AML-193 (cell line): ENCODE measurements around the gene ACTR8.

Experiments used
- DNase-seq, 2 experiments: peaks; one replicate each; lab custom pipeline; 2025; lab: John Stamatoyannopoulos, UW

The ACTR8 gene

DNA sequence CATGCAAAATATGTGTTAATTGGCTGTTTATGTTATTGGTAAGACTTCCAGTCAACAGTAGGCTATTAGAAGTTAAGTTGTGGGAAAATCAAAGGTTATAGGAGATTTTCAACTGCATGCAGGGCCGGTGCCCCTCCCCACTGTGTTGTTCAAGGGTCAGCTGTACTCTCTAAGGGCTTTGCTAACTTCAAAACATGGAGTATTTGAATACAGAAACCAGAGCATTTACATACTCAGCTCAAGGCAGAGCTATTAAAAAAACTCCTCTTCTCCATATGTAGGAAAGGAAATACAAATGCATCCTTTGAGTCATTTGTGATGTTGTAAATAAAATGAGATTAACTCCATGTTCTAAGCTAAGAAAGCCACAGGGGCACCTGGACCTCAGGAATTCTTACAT, 18.8 kb downstream of the ACTR8 start:
- DNase-seq = no peak

DNA sequence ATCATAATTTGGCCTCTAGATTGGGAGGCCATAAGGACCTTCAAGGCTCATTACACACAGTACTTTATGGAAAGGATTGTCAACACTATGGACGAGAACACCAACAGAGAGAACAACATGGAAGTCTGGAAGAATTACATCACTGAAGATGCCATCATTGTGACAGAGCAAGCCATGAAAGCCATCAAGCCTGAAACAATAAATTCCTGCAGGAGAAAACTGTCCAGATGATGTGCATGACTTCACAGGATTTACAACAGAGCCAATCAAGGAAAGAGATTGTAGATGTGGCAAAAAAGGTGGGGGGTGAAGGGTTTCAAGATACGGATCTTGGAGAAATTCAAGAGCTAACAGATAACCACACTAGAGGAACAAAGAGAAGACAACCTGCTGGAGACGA, 19.7 kb downstream of the ACTR8 start:
- DNase-seq = no peak

DNA sequence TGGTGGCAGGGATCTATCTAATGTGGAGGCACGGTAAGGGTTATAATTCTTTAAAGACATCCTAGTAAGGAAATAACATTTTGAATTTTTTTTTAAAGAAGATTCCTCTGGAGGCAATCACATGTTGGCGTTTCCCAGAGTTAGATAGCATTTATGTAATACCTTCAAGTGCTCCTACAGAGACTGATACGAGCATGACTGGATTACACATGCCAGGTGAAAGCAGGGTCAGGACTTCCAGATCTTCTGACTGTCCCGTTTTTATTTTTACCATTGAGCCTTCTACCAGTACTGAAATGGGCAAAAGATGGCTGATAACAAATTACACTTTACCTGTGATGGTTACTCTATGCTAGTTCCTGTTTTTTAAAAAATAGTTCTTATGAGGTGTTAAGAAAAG, 21.8 kb downstream of the ACTR8 start:
- DNase-seq = no peak

DNA sequence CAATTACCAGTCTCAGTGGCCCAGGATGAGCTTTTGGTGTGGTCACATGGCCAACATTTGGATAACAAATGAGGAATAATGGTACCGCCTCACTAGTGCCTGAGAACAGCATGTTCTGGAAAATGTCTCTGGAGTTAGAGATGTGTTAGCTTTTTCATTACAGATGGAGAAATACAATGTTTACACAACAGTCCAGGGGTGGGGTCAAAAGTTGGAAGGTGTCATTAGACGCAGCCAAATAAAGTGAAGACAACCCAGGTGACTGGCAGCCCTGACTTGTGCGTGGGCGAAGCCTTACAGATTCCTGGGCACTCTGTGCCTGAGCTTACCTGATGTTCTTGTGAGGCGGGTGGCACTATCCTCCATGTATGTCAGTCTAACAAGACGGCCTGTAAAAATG, 22.8 kb downstream of the ACTR8 start:
- DNase-seq = no peak

DNA sequence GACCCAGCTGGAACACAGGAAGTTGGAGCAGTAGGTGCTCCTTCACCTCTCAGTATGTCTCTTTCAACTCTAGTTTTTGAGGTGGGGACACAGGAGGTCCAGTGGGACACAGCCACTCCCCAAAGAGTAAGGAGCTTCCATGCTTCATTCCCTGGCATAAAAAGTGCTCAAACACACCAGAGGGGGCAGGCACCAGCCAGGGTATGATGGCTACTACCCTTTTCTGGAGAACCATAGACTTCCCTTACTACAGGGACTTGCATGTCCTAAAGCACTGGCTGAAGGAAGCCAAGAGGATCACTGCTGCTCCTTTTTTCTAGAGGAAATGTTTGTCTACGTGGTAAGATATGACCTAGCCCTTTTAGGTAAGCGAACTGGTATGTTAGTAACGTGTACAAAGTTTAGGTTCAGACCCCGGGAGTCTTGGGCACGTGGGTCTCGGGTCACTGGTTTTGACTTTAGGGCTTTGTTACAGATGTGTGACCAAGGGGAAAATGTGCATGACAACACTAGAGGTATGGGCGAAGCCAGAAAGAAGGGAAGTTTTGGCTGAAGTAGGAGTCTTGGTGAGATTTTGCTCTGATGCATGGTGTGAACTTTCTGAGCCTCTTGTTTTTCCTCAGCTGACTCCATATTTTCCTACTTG, 23.7 kb downstream of the ACTR8 start:
- DNase-seq = no peak

DNA sequence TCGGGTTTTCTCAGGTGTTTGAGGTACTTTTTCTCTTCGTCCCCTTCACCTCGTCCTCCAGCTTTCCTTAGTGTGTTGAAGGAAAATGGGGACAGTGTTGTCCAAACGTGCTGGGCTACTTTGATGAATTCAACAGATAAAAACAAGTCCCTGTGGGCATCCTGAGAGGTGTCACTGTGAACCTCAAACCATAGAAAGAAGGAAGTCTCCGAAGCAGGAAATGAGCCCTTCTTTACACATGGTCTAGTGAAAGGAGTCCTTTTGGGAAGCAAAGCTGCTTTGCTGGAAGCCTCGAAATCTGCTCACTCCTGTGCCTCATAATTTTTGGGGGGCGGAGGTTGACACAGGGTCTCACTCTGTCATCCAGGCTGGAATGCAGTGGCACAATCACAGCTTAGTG, 25.0 kb downstream of the ACTR8 start:
- no peak for DNase-seq

DNA sequence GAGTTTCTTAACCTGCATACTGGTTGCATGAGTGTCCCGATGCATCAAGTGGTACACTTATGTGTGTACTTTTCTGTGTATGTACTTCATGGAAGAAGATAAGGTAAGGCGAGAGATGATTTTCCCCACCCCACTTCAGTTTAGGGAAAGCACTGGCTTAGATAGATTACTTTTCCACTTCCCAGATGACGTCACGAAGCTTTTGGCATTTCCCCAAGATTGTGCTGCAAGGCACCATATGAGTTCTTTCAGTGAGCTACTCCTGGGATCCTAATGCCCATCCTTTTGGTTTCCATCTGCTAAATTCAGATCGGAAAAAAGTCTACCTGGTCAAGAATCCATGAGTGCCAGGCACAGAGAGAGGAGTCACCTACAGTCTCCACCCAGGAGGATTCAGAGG, 31.1 kb downstream of the ACTR8 start:
- DNase-seq = no peak

DNA sequence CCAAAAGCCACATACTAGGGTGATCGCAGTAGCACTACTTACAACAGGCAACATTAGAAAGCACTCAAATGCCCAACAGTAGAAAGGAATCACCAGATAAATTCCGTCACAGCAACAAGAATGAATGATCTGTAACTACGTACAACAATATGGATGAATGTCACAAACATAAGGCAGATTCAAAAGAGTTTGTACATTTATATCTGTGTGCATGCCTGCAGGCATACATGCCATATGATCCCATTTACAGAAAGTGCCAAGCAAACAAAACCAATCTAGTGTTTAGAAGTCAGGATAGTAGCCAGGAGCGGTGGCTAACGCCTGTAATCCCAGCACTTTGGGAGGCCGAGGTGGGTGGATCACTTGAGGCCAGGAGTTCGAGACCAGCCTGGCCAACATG, 32.0 kb downstream of the ACTR8 start:
- no peak for DNase-seq

DNA sequence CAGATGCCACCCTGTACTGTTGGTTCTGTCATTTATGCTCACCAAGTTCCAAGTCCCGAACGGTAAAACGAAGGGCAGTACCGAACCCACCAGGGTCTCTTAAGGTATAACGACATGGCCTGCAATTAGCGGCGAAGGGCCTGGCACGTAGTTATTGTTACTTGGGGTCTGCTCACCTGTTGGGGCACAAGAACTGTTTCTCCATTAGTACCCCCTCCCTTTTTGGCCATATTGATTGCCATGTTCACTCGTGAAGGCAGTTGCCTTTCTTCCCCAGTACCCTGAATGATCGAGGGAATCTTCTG, 35.1 kb downstream of the ACTR8 start:
- DNase-seq = no peak

DNA sequence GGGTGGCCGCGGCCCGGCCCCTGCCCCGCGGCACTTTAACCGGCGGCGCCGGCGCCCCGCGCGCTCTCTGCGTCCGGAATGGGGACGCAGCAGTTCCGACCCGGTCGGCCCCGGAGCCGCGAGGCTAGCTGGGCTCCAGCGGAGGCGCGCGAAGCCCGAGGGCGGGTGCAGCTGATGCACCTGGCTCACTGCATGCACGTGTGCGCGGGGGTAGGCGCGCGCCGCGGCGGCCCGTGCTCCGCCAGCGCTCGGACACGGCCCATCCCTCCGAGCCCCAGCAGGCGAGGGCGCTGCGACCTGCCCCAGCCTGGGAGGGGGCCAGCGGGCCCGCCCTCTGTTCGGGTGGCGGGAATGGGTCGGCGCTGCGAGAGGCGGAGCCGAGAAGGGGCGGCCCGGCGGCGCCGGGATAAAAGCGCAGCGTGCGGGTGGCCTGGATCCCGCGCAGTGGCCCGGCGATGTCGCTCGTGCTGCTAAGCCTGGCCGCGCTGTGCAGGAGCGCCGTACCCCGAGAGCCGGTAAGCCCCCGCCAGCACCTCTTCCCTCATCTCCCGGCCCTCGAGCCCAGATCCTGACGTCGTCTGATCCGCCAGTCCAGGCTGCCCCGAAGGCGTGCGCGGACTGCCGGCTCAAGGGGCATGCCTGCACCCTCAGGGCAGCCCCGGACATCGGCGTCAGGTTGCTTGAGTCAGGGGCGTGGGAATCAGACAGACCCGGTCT, 35.7 kb downstream of the ACTR8 start, which contains the start of the genes CHDH and IL17RB:
TSS of gene CHDH (minus strand) at position 286 of the 717 bp plus-strand sequence. CDS start 22,411 bp downstream, outside the sequence.
TSS of gene IL17RB (plus strand) at position 435 of the 717 bp plus-strand sequence. CDS start at position 456, 21 bp downstream.
- DNase-seq = no peak

DNA sequence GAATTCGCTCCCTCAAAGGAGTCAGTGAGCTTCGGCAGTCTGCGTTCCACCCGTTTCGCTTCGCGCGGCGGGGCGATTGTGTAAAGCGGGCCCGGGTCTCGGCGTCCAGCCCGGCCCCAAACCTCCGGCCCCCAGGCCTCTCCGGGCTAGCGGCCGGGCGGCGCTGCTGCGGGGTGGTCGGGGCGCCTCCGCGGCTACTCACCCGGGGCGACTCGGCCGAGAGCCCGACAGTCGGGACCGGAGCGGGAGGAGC, 36.1 kb downstream of the ACTR8 start:
- no peak for DNase-seq

DNA sequence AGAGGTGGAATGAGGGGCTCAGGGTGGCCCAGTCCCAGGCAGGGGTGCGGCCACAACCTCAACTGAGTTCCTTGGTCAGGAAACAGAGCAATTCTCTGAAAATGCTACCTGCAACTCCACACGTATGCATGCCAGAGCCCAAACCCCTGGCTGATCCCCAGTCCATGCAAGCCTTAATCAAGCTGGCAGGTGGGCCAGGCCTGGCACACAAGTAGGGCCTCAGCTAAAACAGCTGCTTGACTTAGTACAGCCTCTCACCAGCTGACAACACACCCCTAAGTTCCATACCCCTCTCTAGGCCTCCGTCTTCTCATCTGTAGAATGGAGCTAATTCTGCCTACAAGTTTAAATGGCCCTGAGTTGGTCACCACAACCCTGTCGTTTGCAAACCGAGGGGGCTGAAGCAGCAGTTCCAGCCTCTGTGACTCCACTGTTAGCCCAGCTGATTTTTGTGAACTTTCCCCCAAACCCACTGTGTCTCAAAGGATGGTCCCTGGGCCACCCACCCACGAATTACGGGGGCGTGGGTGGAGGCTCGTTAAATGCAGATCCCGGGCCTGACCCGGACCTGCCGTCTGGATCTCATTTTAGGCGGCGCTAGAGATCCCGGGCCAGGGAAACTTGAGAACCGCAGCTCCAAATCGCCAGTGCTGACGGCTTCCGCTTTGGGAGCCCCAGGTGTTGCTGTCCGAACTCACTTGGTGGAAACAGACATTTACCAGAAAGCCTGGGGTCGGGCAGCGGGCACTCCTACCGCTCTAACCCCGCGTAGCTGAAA, 36.7 kb downstream of the ACTR8 start:
- DNase-seq = no peak

DNA sequence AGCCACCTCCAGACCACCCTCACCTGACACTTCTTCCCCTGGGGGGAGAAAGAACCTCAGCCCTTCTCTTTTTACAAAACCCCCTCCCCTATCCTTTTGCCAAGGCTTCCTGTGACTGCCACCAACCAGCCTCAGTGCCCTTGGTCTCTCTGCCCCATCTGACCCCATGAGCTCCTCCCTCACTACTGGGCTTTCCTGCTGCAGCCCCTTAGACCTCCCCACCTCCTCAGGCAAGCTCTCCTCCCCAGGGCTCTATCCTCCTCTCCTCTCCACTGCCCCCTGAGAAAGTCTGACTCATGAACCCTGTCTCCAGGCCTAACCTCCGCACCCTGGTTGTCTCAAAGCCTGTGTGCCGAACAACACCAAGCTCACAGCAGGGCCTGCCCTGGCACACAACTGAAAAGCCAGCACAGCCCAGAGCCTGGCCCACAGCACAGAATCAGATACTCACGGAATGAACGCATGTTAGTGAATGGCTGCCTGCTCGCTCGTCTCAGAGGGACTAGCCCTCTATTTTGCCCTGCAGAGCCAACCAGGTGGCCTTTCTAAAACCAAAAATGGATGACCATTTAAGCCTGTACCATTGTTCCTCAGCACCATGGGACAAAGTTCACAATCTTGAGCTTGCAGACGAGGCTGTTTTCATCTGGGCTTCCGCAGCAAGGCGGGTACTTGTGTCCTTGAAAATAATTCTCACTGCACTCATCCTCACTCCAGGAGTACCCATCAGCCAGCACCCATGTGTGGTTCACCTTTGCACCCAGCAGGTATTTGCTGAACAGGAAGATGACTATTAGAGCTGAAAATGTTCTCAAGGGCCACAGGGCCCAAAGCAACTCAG, 37.5 kb downstream of the ACTR8 start:
- DNase-seq = no peak

DNA sequence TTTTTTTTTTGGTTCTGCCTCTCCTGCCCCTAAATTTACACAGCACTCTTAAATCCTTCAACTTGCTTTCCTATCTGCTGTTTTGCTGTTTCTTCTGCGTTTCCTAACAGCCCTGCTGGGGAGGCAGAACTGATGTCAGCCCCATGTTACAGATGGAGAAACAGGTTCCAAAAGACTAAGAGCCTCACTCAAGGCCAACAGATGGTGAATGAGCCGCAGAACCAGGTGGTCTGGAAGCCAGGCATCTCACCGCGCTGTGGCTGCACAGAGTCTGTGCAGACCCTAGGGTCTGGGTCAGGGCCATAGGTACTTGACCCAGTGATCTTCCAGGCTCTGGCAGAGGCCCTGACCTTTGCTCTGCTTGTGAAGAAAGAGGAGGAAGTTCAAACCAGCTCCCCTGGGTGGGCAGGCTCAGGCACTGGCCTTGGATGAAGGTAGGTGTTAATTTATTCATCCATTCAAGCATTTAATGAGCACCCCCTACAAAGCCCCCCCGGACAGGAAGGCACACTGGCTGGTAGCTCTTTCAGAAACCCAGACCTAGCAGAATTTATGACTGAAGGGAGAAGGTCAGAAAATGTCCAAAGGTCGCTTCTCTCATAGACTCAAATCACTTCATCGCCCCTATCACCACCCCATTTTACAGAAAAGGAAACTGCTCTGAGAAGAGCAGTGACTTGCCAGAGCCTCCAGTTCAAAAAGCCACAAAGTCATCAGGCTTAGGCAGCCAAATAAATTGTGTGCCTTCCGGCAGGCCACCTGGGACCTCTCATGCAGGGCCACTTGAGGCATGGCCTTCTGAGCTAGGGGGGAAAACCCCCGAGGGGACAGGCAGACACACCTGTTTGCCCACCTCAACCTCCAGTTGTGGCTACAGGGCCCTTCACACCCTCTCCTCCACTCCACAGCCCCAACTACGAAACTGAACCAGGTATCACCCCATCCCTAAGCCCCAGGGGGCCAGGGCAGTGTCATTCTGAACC, 38.5 kb downstream of the ACTR8 start:
- DNase-seq = no peak

DNA sequence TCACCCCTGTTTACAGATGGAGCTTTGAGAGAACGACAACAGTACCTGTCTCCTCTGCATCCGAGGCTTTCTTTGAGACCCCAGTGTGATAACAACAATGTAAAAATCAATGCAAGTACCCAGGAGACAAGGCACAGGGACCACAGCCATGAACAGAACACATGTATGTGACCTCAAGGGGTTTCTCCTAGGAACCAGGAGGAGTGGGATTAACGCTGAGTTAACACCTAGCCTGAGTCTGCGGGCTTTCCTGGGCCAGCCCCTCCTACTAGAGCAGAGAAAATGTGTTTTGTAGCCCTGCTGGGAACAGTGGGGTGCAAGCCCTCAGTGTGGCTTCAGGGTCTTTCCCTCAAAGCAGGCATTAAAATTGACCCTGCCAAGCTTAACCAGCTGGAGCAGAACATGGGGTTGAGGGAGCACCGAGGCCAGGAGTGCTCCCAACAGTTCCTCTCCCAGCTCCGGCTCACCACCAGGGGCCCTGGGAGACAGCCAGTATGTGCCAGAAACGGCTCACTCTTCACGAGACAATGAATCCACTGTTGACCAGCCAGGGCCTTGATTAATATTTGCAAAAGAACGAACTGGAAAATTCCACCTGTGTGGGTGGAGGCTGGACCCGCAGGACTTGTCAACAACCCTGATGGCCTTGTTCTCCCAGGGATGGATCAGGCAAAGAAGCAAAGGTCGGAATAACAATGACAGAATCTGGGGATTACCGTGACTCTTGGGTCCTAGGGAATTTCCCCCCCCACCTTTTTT, 39.3 kb downstream of the ACTR8 start:
- no peak for DNase-seq

DNA sequence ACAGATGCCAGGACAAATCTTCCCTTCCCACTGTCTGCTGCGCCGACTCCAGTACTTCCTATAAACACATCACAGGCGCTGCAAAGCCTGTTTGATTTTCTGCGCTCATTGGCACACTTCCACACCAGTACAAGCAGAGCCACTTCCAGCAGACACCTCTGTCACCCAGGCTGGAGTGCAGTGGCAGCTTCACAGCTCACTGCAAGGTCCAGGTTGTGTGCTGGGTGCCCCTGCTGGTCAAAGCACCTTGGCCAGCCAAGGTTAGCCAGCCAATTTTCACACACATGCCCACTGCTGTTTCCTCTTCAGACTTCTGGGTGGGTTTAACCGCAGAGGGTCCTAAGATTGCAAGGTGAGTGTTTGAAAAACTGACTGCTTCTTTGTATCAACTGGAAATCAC, 40.7 kb downstream of the ACTR8 start:
- no peak for DNase-seq

DNA sequence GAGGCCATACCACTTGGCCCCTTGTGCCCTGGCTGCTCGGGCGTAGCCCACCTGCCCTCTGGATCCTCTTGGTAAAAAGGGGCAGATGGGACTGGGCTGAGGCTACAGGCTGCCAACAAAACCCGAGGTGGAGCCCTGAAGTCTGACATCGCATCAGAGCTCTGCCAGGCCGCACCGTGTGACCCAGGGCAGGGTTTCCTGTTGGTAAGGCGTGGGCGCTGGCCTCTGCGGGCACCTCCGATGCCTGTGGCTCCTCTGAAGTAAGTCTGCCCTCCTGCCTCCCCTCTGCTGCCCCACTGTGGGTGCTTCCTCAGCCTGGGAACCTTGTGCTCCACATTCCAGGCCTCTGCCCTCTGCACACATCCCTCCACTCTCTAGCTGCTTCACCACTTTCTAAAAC, 44.6 kb downstream of the ACTR8 start:
- DNase-seq = no peak

DNA sequence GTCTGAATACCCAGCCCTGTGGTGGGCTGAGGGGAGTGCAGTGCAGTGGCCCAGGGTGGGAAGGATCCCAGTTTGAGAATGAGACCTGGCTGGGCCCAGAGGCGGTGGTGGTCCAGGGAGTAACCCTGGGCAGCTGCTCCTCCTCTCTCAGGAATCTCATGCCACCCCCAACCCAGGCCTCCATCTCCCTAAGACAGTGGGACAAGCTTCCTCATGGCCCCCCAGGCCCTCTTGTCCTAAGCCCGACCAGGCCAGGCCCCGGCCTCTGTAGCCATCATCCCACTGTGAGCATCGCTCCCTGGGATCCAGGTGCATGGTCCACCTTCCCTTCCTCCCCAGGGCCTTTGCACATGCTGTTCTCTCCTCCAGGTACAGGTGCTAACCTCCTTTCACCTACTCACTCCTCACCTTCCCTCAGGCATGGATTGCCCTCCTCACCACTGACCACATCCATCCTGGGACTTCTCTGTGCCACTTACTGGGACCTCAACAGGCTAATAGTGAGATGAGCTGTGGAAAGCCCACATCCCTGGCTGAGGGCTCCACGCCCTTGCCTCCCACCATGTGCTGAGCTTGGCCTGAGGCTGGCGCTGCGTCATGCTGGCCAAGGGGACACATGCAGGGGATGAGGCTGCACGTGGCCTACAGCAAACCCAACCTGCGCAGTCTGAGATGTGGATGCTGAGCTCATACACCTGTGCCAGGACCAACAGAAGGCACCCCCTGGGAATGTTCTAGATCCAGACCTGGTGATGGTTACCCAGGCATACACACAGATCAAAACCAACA, 45.7 kb downstream of the ACTR8 start:
- no peak for DNase-seq

DNA sequence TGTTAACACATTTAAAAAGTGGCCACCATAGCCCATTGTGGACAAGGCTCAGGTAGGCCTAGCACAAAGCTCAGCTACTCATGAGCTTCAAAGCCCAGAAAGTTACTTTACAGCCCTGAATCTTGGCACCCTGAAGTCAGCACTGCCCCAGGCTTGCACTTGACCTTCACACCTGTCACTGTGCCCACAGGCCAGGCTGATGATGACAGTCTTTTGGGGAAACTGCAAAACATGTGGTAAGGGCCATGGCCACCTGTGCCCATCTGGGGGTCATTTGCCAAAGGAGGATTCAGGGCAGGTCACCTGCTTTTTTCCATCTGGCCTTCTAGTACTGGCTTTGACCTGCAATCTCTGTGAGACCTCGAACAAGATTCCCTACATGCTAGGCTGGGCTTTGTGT, 46.7 kb downstream of the ACTR8 start:
- DNase-seq = no peak
